ENCODE results near the gene MRPL58.

MRPL58 gene

DNA sequence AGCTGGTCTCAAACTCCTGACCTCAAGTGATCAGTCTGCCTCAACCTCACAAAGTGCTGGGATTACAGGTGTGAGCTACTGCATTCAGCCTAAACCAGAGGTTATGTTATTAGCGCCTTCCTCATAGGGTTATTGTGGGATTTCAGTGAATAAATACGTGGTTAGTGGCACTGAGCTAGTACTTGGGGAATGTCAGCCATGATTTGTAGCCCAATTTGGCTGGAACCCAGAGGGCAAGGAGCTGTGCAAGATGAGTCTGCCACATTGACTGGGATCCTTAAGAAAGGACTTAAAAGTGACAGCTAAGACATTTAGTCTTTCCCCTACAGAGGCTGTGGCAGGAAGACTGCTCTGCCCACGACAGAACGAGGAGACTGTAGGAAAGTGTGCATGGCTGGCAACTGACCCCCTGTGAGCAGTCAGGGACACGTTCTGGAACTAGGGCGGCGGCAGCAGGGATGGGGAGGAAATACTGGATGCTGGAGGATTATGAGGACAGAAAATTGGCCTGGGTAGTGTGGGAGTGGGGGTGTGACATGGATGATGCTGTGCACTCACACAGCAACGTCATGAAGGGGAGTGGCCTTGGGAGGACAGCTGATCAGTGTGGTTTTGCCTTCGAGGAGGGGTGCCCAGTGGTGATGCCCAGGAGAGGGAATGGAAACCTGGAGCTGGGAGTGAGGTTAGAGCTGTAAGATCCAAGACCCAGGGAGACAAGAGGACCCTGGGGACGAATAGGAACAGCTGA, 19.7 kb downstream of the MRPL58 start (continued):
- TF ChIP-seq, protein P1, sequence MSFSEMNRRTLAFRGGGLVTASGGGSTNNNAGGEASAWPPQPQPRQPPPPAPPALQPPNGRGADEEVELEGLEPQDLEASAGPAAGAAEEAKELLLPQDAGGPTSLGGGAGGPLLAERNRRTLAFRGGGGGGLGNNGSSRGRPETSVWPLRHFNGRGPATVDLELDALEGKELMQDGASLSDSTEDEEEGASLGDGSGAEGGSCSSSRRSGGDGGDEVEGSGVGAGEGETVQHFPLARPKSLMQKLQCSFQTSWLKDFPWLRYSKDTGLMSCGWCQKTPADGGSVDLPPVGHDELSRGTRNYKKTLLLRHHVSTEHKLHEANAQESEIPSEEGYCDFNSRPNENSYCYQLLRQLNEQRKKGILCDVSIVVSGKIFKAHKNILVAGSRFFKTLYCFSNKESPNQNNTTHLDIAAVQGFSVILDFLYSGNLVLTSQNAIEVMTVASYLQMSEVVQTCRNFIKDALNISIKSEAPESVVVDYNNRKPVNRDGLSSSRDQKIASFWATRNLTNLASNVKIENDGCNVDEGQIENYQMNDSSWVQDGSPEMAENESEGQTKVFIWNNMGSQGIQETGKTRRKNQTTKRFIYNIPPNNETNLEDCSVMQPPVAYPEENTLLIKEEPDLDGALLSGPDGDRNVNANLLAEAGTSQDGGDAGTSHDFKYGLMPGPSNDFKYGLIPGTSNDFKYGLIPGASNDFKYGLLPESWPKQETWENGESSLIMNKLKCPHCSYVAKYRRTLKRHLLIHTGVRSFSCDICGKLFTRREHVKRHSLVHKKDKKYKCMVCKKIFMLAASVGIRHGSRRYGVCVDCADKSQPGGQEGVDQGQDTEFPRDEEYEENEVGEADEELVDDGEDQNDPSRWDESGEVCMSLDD (tag by site-specific recombination; IDR thresholded peaks at IDR 0.05): peak; percentile 45; the same call in 1 of the 2 replicates
- TF ChIP-seq ZNF791 (tag by site-specific recombination; IDR thresholded peaks at IDR 0.05) (no peak), ZNF76 (tag by site-specific recombination; IDR thresholded peaks at IDR 0.05; ENCODE audit: borderline replicate concordance, low read depth) (peak; percentile 55; the same call in 1 of the 2 replicates), ZNF555 (tag by site-specific recombination; conservative IDR thresholded peaks at IDR 0.05) (no peak), ZNF626 (tag by site-specific recombination; IDR thresholded peaks at IDR 0.05) (no peak), TRIM28 (IDR thresholded peaks at IDR 0.05; ENCODE audit: borderline replicate concordance, low read length) (no peak), ZNF701 (tag by site-specific recombination; IDR thresholded peaks at IDR 0.05) (no peak), SCRT1 (tag by site-specific recombination; IDR thresholded peaks at IDR 0.05; ENCODE audit: borderline replicate concordance) (no peak), ZNF707 (tag by site-specific recombination; IDR thresholded peaks at IDR 0.05) (no peak), SP7 (tag by site-specific recombination; IDR thresholded peaks at IDR 0.05) (peak; percentile 54), ZBTB7A (tag by site-specific recombination; IDR thresholded peaks at IDR 0.05; ENCODE audit: low read depth) (no peak), ZNF350 (tag by site-specific recombination; IDR thresholded peaks at IDR 0.05) (no peak), ZFP37 (tag by site-specific recombination; IDR thresholded peaks at IDR 0.05) (no peak), ZNF292 (tag by site-specific recombination; IDR thresholded peaks at IDR 0.05; ENCODE audit: borderline replicate concordance, low read depth) (no peak), ZNF521 (tag by site-specific recombination; IDR thresholded peaks at IDR 0.05) (no peak), ZNF132 (tag by site-specific recombination; IDR thresholded peaks at IDR 0.05; ENCODE audit: borderline replicate concordance) (no peak), ZNF10 (tag by site-specific recombination; IDR thresholded peaks at IDR 0.05) (no peak), ZNF473 (tag by site-specific recombination; IDR thresholded peaks at IDR 0.05) (no peak), ZNF747 (tag by site-specific recombination; IDR thresholded peaks at IDR 0.05) (no peak), KLF16 (tag by site-specific recombination; IDR thresholded peaks at IDR 0.05) (peak; percentile 88), ZNF133 (tag by site-specific recombination; IDR thresholded peaks at IDR 0.05) (no peak), ZFHX2 (tag by site-specific recombination; conservative IDR thresholded peaks at IDR 0.05) (peak; percentile 87), ZNF560 (tag by site-specific recombination; IDR thresholded peaks at IDR 0.05; ENCODE audit: borderline replicate concordance) (no peak), ZNF174 (tag by site-specific recombination; IDR thresholded peaks at IDR 0.05) (no peak)
- TF ChIP-seq, protein P2, sequence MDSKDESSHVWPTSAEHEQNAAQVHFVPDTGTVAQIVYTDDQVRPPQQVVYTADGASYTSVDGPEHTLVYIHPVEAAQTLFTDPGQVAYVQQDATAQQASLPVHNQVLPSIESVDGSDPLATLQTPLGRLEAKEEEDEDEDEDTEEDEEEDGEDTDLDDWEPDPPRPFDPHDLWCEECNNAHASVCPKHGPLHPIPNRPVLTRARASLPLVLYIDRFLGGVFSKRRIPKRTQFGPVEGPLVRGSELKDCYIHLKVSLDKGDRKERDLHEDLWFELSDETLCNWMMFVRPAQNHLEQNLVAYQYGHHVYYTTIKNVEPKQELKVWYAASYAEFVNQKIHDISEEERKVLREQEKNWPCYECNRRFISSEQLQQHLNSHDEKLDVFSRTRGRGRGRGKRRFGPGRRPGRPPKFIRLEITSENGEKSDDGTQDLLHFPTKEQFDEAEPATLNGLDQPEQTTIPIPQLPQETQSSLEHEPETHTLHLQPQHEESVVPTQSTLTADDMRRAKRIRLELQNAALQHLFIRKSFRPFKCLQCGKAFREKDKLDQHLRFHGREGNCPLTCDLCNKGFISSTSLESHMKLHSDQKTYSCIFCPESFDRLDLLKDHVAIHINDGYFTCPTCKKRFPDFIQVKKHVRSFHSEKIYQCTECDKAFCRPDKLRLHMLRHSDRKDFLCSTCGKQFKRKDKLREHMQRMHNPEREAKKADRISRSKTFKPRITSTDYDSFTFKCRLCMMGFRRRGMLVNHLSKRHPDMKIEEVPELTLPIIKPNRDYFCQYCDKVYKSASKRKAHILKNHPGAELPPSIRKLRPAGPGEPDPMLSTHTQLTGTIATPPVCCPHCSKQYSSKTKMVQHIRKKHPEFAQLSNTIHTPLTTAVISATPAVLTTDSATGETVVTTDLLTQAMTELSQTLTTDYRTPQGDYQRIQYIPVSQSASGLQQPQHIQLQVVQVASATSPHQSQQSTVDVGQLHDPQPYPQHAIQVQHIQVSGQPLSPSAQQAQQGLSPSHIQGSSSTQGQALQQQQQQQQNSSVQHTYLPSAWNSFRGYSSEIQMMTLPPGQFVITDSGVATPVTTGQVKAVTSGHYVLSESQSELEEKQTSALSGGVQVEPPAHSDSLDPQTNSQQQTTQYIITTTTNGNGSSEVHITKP (tag by site-specific recombination; IDR thresholded peaks at IDR 0.05): peak; percentile 97
- TF ChIP-seq, protein P3, sequence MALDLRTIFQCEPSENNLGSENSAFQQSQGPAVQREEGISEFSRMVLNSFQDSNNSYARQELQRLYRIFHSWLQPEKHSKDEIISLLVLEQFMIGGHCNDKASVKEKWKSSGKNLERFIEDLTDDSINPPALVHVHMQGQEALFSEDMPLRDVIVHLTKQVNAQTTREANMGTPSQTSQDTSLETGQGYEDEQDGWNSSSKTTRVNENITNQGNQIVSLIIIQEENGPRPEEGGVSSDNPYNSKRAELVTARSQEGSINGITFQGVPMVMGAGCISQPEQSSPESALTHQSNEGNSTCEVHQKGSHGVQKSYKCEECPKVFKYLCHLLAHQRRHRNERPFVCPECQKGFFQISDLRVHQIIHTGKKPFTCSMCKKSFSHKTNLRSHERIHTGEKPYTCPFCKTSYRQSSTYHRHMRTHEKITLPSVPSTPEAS (tag by site-specific recombination; IDR thresholded peaks at IDR 0.05): no peak
- TF ChIP-seq, protein P4, sequence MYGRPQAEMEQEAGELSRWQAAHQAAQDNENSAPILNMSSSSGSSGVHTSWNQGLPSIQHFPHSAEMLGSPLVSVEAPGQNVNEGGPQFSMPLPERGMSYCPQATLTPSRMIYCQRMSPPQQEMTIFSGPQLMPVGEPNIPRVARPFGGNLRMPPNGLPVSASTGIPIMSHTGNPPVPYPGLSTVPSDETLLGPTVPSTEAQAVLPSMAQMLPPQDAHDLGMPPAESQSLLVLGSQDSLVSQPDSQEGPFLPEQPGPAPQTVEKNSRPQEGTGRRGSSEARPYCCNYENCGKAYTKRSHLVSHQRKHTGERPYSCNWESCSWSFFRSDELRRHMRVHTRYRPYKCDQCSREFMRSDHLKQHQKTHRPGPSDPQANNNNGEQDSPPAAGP (tag by site-specific recombination; IDR thresholded peaks at IDR 0.05): no peak
